ENCODE data around the gene SUPT4H1. TPM values are rescaled to one million over a fixed set of nuclear protein-coding genes. Genes with fewer than 3 reads are reported as not detected.
"Not testable (repeated sequence)": the region's sequence is repeated elsewhere in the genome, so short reads cannot be mapped to it uniquely, and the experiment has no call there.

SUPT4H1 gene
- total RNA-seq, 1 experiment from 2014 or later: 46.0 TPM

DNA sequence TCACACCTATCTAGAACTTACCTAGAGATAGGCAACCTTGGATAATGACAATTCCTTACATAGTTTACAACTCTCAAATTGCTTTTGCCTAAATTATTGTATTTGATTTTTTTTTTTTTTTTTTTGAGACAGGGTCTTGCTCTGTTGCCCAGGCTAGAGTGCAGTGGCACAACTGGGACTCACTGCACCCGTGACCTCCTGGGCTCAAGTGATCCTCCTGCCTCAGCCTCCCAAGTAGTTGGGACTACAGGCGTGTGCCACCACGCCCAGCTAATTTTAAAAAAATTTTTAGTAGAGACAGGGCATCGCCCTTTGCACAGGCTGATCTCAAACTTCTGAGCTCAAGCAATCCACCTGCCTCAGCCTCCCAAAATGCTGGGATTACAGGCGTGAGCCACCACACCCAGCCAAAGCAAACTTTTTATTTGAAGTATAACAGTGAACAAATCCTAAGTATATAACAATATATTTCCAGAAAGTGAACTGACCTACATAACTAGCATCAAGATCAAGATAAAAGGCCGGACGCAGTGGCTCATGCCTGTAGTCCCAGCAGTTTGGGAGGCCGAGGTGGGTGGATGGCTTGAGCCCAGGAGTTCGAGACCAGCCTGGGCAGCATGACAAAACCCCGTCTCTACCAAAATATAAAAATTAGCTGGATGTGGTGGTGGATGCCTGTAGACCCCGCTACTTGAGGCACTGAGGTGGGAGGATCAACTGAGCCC, 10.7 kb downstream of the SUPT4H1 start:
- DNase-seq (ENCODE audit: low read depth): not testable (repeated sequence)

DNA sequence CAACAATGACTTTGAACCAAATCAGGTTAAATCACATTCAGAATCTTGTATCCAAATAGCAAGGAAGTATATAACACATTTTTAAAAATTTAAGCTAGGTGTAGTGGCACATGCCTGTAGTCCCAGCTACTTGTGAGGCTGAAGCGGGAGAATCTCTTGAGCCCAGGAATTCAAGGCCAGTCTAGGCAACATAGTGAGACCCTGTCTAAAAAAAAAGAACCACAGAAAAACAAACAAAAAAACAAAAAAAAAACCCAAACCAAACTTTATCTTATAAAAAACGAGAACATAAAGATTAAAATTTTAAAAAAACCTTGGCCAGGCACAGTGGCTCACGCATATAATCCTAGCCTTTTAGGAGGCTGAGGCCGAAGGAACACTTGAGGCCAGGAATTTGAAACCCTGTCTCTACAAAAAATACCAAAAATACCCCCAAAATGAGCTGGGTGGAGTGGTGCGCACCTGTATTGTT, 11.6 kb downstream of the SUPT4H1 start:
- no peak for DNase-seq (ENCODE audit: low read depth)

DNA sequence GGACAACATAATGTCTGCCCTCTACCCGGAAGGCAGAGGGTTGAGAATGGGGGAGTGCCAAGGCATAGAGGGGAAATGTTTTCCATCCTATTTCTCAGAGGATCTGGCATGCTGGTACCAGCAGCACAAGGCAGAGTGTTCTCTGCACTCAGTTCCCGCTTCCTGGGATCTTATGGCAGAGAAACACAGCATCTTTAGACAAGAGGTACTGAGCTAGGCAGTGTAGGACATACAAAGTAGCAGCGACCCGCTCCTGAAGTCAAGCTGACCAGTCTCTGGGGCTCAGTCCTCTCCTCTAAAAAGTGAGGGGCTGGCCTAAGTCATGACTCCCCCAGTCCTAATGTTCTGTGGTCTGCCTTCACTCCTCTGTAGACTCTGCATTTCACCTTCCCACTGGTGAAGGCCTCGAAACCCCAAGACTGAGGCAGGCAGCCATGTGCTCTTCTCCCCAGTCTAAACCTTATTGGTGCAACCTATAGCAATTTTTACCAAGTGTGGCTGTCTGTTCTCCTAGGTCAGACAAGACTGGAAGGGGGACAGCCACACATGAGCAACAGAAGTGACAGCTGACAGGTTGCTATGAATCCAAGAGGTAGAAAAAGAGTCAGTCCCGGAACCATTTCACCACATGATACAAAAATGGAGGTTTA, 12.1 kb downstream of the SUPT4H1 start:
- DNase-seq (ENCODE audit: low read depth): no peak

DNA sequence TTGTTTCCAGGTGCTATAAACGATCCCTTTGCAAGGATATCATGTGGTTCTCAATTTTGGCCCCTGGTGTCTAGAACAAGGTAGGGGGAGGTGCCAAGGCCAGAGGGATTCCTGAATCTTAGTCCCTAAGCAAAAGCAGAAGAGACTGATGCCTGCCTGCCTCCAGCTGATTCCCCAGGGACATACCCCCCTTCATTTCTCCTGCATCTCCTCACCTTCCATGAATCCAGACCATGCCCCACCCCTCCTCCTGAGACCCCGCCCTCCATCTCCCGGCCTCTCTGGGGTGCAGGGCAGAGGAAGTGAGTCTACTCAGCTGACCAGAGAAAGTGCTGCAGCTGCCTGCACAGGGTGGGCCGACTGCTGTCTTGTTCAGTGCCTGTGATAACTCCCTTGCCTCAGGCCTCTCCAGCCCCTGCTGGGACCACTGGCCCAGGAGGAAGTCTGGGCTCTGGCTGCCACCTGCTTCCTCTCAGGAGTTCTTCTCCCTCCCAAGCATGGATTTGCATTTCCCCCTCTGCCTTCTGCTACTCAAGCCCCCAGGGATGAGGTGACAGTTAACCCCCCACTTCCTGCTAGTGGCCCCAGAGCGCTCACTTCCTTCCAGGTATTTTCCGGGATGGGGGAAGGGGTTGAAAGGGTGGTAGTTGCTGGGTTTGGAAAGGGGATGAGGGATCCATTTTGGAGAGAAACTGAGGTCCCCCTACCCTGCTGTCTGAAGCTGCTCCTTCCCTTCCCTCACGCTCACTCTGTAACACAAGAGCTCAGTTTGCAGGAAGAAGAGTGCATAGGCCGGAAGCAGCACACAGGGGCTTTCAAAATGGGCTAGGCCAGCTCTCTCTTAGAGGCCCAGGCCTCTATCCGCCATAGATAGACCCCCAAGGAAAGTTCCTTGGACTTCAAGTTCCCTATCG, 12.9 kb downstream of the SUPT4H1 start:
- peak; percentile 69 for DNase-seq (ENCODE audit: low read depth)

DNA sequence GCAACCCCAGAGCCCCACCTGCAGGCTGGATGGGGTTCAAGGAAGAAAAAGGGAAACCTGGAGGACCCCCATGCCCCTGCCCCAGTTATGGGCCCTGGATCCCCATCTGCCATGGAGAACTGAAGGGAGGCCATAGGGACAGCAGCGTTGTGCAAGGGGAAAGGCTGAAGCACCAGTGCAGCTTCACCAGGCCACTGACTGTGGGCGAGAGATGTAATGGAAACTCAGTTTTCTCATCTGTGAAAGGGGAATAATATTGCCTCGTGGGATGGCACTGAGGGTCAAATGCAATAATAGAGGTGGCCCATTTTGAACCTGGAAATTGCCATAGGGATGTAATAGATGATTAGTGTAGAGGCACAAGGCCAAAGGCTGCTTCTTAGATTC, 13.6 kb downstream of the SUPT4H1 start:
- DNase-seq (ENCODE audit: low read depth): no peak

DNA sequence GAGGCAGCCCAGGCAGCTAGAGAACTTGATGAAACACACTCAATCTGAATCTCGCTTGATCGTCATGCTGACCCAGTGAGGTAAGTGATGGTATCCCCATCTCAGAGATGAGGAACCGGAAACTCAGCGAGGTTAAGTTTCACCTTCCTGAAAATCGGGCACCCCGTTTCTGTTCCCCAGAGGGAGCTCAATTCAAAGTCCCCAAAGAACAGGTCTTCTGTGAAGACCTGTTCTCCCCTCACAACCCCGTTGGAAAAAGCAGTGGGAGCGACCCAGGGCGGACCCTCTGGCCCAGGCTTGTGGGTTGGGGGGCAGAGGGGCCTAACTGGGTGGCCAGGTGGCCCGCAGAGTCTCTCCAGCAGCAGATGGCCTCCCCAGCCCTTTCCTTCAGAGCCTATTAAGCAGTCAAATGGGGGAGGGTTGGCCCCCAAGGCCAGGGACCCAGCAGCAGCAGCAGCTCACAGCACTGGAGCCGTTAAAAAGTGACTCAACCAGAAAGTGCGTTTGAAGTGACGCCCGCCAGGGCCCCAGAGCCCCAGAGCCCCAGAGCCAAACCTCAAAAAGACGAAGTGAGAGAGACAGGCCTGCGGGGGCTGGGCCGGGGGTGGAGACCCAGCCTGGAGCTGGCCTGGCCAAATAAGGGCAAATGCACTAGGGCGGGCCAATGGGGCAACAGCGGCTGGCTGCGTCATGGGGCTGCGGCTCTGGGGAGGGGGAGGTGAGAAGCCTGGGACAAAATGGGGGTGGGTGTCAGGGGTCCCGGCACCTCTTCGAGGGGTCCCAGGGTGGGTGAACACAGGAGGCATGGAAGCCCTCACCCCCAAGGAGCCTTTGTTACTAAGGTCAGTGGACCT, 14.2 kb downstream of the SUPT4H1 start:
- DNase-seq (ENCODE audit: low read depth): peak; percentile 74

DNA sequence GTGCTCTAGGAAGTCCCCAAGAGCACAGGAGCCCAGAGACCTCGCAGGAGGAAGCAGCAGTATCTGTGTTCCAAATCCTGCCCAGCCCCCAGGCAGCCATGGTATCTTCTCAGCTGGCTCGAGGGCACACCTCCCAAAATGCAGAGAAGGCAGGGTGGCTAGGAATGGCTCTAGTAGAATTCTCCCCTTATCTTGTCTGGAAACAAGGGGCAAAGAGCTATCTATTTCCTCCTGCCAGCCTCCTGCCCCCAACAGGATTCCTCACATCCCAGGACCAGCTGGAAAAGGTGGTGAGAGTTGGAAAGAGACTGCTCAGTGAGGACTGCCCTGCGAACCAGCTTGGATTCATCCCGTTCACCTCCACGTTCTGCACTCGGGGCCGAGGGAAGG, 14.8 kb downstream of the SUPT4H1 start:
- no peak for DNase-seq (ENCODE audit: low read depth)

DNA sequence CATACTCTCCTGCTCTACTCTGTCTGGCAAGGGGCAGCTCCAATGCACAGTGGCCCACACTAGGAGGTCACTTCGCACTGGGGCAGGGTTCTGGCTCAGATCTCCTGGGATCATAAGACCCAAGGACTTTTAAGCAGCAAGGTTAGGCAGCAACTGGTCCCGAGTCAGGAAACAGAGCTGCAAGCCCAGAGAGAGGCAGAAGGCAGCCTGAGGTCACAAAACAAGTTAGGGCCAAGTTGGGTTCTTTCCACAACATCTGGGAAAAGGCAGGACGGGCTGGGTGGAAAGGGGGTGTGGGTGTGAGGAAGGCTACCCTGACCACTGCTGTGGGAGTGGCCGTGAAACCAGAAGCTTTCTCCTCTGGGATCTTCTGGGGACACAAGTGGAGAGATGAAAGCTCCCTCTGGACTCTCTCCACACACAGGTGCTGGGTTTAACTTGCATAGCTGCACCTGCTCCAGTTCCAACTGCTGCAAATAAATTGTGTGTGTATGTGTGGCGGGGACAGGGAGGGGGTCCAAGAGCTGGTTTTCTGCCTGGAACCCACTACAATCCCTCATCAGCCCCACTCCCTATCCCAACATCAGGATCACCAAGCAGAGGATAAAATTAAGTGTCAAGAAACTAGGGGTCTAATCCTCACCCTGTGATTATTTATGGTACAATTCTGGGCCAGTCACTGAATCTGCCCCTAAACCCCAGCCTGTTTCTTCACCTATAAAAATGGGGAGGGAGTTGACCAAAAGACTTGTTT, 15.4 kb downstream of the SUPT4H1 start:
- no peak for DNase-seq (ENCODE audit: low read depth)

DNA sequence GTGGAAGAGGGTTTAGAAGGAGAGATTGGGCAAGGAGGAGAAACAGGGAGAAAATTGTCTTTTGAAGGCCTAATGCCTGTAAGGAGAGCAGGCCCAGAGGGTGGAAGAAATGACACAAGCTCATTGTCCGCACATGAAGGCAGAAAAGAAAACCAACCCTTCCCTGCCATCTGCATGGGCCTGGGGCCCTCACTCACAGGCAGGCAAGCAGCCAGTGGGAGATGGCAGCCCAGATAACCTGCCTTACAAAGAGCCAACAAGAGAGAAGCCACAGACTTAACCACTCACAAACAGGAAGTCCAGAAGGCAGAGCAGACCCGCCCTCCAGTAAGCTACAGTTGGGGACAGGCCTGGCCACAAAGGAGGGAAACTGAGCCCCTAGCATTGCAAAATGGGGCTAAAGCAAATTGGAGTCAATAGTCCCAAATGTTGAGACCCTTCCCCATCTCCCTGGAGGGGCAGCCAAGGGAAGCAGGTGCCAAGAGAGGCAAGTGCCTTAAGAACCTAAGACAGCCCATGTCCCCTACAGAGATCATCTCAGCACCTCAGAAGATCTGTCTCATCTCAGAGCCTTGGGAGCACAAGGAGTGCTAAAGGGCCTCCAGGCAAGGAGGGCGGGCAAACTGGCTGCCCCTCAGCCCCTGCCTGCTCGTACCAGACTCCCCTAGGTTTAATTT, 16.1 kb downstream of the SUPT4H1 start:
- no peak for DNase-seq (ENCODE audit: low read depth)

DNA sequence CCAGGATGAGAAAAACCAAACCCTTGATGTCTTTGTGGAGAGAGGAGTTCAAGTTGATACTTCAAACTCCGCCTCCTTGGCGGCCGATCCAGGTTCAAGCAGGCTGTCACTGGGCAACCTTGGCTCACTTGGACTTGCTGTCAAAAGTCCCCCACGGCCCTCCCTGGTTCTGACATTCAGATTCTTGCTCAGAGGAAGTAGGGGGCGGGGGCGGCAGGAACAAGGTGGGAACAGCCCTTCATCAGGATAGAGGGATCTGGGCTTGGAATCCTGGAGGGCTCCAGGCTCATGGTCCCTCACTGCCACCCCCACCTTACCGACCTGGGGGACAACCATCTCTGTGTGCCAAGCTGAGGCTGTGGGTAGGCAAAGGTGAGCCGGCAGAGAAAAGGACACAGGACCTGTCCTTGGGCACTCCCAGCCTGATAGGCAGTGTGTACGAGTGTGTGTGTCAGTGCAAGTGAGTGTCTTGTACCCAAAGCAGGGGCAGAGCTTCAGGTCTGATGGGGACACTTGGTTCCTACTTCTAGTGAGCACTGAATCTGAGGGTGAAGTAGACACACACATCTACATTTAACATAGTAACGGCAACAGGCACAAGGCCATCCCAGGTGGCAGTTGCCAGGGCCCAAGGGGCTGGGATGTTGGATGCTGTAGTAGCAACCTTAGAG, 16.8 kb downstream of the SUPT4H1 start:
- DNase-seq (ENCODE audit: low read depth): no peak

DNA sequence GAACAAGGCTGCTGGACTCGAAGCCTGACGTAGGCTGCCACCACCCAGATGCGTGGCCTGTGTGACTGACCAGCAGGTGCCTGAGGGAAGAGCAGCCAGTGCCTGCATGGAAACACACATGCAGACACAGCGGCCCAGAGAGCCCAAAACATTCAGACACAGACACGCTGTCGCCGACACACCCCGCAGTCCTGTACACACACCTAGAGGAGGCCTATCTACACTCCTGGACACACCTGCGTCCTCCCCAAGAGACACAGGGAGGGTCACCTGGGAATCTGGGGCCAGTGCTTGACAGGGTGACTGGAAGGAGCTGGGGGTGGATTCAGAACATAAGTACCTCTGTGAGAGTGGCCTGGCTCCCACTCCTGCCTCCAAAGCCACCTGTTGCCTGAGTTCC, 17.3 kb downstream of the SUPT4H1 start:
- no peak for DNase-seq (ENCODE audit: low read depth)

DNA sequence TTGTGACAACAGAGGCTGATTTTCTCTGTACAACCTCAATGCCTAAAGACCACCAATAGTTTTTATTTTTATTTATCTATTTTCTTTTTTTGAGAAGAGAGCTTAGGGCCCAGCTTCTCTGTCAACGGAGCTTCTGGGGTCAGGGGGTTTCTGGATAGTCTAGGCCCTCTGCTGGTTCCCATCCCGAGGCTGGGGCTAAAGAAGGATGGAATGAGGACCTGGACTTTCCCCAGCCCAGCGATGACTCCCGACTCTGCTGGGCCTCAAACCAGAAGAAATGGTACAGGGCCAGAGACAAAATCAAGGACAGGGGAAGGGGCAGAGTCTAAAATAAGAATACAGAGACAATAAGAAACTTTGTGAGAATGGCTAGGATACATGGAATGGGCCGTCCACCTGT, 17.7 kb downstream of the SUPT4H1 start:
- DNase-seq (ENCODE audit: low read depth): no peak

DNA sequence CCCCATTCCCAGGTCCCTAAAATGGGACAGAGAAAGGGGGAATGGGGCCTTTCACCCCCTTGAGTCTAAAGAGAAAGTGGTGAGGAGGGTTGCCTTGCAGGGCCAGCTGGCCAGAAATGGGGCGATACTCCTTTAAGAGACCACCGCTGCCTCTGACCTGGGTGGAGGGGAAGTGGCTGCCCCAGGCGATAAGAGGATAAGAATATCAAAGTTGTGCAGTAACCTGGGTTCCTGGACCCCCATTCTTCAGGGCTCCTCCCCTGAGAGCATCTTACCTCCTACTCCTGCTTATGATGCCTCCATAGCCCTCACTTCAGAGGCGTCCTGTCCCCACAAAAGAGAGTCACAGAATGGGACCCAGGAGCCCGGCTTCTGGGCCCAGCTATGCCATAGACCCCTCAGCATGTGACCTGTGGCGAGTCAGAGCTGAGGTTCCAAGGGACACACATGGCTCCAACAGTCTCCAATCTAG, 18.2 kb downstream of the SUPT4H1 start:
- DNase-seq (ENCODE audit: low read depth): no peak

DNA sequence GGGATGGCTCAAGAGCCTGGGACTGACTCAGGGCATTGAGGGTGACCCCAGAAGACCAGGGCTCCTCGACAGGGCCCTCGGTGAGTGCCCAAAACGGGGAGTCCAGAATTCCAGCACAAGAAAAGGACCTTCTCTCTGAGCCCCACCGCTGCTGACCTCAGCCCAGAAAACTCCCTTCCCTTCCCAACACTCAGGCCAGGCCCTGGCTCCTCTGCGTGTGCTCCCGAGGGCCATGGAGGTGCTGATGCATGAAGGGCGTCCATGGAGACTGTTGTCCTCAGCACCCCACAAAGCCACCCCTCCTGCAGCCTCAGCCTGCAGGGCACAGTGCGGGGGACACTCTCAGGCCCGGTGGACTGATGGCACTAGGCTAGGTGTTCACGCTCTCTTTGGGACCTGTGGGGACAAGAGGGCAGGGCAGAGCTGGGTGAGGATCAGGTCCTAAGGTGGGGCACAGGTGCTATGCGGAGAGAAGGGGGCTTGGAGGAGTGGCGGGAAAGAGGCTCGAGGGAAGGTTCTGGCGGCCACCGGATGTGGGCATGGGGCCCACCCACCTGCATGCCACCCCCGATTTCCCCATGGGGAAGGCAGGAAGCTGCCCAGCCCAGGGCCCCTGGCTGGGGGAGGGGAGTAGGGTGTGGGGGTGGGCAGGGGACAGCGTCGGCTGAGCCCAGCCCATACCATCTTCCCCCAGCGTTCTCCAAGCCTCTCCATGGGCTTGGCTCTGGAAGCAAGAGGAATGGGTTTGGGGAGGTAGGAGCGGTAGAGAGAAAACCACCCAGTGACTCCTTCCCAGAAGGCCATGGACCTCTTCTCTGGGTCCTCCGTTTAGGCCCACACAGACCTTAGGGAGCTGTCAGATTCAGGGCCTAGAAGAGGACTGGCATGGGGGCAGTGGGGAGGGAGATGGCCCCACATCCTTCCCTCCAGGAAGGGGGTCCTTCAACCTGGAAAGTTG, 18.9 kb downstream of the SUPT4H1 start:
- no peak for DNase-seq (ENCODE audit: low read depth)

DNA sequence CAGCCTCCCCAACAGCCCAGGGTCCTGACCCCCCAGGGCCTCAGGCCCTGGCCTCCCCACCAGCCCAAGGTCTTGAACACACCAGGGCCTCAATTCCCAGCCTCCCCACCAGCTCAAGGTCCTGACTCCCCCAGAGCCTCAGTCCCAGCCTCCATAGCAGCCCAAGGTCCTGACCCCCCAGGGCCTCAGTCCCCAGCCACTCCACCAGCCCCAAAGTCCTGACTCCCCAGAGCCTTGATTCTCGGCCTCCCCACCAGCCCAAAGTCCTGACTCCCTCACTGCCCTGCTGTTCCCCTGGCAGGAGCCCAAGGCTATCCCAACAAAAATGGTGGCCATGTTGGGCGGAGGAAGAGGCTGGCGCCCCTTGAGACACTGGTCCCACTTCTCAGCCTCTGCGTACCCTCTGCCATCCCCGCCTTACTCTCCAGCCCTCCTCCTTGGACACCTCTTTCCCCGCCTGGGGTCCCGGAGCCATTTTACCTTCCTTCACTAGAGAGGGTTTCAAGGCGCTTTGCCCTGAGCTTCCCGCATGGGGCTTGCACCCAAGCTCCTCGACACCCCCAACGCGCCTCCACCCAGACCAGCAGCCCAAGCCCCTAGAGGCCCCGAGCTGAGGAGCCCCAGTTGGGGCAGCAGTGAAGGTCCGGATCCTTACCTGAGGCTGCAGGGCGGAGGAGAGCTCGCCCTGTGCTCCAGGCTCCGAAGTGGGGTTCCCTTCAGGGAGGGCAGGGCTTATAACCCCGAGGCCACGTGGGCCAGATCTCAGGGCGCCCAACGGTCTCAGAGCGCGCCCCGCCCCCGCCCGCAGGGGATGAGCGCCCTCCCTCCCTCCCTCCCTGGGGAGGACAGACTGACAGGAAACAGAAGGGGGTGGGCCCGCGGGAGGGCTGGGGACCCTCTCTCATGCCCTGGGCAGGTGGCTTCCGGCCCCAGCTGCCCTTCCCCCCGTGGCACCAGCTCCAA, 19.9 kb downstream of the SUPT4H1 start:
- DNase-seq (ENCODE audit: low read depth): no peak

DNA sequence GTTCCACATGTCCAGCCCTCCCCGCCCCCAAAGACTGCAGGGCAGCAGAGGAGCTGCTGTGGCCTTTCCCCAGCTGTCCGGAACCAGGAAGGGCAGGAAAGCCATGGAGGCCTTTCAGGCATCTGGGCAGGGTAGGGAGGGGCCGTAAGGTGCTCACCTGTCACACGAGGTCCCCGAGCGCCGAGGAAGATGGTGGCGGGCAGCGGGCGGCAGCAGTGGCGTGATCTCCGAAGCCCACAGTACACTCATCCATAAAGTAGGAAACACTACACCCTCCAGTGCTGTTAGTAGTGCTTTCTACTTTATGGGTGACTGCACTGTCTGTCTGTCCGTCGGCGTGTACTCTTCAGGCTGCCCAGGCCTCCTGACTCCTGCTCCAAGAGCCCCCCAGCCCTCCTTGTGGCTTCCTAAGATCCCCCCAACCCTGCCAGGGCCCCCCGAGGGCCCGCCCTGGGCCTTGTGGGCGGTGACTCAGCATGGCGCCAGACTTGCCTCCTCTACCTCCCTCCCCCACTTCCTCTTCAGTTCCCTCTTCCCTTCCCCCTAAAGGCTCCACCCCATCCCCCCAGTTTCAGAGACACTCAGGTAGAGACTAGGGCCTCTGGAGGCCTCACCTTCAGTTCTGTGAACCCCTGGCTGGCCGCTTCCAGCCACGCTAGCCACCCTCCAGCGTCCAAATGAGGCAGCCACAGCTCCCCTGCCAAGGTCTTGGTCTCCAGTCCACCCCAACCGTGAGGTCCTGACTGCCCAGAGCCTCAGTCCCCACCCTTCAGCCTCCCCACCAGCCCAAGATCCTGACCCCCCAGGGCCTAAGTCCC, 20.8 kb downstream of the SUPT4H1 start:
- DNase-seq (ENCODE audit: low read depth): no peak
